ENCODE measurements around the gene DDX46. TPM values are rescaled to one million over a fixed set of nuclear protein-coding genes. Genes with fewer than 3 reads are reported as not detected.
"Not testable (repeated sequence)": the region's sequence is repeated elsewhere in the genome, so short reads cannot be mapped to it uniquely, and the experiment has no call there.

Gene DDX46
- polyA plus RNA-seq, 1 donor from 2014 or later, result 24.2 TPM

DNA sequence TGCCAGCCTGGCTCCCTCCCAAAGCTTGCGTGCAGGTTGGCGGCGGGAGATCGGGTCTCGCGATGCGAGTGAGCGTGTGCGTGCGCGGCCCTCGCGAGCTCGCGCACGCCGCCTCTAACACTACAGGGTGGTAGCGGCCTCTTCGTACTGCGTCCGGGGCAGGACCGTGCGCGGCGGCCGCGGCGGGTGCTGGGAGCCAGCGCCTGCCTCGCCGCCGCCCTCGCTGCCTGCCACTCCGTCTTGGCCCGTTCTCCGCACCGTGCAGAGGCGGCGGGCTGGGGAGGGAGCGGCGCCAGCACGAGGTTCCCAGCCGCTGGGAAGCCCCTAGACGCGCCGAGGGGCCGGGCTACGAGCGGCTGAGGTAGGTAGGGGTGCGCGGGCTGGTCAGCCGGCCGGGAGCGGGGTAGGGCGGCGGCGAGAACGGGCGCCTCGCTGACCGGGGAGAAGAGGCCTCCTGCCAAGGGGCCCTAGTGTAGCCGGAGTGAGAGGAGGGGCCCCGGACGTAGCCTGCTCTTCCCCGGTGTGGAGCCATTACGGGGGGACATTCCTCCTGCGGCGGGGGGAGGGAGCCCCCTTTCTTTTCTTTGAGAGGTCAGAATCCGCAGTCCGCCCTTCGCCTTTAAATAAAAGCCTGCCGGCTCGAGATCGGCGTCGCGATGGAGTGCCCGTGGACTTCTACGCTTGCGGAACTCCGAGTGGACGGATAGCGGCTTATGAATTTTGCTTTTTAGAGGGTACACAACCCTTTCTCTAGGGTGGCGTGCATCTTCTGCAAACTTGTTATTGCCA lies 87.5 kb downstream of the DDX46 start, which contains the start of gene C5orf24:
Gene C5orf24, plus strand, starts transcription at position 117 of the 789 bp plus-strand sequence. CDS start 8,933 bp downstream, outside the sequence.
- Mint-ChIP-seq H3K9me3 (no peaks in the 10 kb centered on the region), H3K36me3 (no peaks in the 10 kb centered on the region), H3K27ac (peak within 1 kb of the TSS; percentile 93), H3K4me1 (peaks cover 16 to 23% (median 19%) of the 10 kb centered on the region in 3 donors), H3K27me3 (no peaks in the 10 kb centered on the region), H3K4me3 (peak within 1 kb of the TSS; percentile 85 to 96 (median 89))

DNA sequence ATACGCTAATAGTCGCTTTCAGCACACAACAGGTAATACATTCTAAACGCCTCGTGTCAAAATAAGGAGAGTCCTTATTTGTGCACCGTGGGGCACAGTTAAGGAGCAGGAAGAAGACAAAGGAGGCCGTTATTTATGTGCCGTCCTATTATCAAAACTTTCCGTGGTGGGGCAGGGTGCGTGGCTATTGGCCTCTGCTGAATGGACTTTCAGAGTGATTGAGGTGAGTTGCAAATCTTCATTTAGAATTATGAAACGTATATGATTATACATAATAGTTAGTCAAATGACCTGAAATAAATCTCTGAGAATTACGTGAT lies 88.0 kb downstream of the DDX46 start:
- Mint-ChIP-seq H3K4me1 (peaks cover 16 to 25% (median 25%) of the 10 kb centered on the region in 3 donors), H3K27me3 (no peaks in the 10 kb centered on the region), H3K4me3 (peak overlapping the region; percentile 85 to 96 (median 89)), H3K36me3 (no peaks in the 10 kb centered on the region), H3K9me3 (no peaks in the 10 kb centered on the region), H3K27ac (peak overlapping the region; percentile 93)

DNA sequence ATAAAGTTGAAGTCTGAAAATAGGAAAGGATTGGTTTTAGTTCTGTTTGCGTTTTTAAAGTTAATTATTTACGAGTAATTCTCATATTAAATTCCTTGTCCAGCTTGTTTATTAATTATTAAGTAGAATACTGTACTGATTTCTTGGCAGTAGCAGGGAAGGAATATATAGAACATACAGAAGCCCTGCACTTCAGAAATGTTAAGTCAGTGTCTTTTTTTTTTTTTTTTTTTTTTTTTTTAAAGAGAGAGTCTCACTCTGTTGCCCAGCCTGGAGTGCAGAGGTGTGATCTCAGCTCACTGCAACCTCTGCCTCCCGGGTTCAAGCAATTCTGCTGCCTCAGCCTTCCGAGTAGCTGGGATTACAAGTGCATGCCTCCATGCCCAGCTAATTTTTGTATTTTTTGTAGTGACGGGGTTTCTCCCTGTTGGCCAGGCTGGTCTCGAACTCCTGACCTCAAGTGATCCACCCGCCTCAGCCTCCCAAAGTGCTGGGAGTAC lies 90.9 kb downstream of the DDX46 start:
- H3K27me3 Mint-ChIP-seq, H3K9me3 Mint-ChIP-seq, H3K27ac Mint-ChIP-seq, H3K36me3 Mint-ChIP-seq: not testable (repeated sequence)
- Mint-ChIP-seq H3K4me3 (peak overlapping the region in 2 of 4 donors; percentile 48 to 60), H3K4me1 (peaks cover 16 to 31% (median 27%) of the 10 kb centered on the region in 3 donors)

DNA sequence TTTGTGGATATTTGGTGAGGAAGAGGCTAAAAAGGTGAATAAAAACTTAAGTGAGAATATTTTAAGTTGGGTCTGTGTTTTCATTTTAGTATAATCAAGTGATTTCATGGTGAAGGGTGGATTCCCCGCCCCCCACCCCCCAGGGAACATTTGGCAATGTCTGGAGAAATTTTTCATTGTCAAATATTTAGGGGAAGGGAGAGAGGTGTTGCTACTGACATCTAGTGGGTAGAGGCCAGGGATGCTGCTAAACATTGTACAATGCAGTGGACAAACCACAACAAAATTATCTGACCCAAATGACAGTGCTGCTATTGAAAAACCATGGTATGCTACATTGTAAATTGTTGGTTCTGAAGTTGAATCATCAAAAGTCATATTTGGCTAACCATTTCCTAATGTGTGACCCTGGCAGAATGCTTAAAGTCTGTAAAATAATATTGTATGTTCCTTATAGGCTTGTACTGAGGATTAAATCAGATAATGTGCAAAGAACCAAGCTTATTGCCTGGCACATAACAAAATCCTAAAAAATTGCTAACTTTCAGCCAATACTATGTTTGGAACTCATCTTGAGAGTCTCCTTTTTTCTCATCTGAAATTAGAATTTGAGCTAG lies 92.8 kb downstream of the DDX46 start:
- H3K27me3 Mint-ChIP-seq, result no peaks in the 10 kb centered on the region
- H3K4me1 Mint-ChIP-seq, result peaks cover 9 to 33% (median 20%) of the 10 kb centered on the region in 3 donors
- no peaks in the 10 kb centered on the region for H3K9me3 Mint-ChIP-seq
- peak overlapping the region in 1 of 3 donors; percentile 36 for H3K27ac Mint-ChIP-seq
- H3K4me3 Mint-ChIP-seq, result no peak overlapping the region
- H3K36me3 Mint-ChIP-seq, result no peaks in the 10 kb centered on the region

DNA sequence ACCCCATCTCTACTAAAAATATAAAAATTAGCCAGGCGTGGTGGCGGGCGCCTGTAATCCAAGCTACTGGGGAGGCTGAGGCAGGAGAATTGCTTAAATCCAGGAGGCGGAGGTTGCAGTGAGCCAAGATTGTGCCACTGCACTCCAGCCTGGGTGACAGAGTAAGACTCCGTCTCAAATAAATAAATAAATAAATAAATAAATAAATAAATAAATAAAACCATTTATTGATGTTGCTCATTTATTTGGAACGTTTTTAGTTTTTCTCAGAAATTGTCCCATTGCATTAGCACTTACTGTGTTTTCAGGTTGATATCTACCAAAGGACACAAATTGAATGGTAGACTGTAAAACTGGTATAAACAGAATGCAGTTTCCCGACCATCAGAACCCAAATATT lies 97.9 kb downstream of the DDX46 start:
- not testable (repeated sequence) for H3K27ac Mint-ChIP-seq, H3K9me3 Mint-ChIP-seq, H3K27me3 Mint-ChIP-seq, H3K36me3 Mint-ChIP-seq, H3K4me3 Mint-ChIP-seq
- peaks cover 0 to 16% (median 4%) of the 10 kb centered on the region in 3 donors for H3K4me1 Mint-ChIP-seq

DNA sequence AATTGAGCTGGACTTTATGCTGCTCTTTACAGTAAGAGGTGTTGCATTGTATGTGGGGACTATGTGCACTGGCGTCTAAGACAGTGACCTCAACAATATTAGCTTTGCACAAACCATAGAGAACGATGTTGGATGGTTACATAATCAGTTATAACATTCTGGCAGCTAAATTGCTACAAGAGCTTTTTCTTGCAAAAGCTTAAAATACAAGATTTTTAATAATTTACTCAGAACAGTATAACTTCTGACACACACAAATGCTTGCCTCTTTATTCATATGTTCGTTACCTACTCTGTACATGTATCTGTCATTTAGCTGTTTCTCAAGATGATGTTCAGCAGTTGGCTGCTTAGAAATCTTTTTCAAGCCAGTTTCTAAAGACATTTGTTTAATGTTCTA lies 98.8 kb downstream of the DDX46 start:
- no peak overlapping the region for H3K4me3 Mint-ChIP-seq
- H3K27me3 Mint-ChIP-seq, result no peaks in the 10 kb centered on the region
- H3K9me3 Mint-ChIP-seq, result no peaks in the 10 kb centered on the region
- peaks cover 4% of the 10 kb centered on the region for H3K36me3 Mint-ChIP-seq
- H3K27ac Mint-ChIP-seq, result no peak overlapping the region
- H3K4me1 Mint-ChIP-seq, result peaks cover 0 to 14% (median 4%) of the 10 kb centered on the region in 3 donors

DNA sequence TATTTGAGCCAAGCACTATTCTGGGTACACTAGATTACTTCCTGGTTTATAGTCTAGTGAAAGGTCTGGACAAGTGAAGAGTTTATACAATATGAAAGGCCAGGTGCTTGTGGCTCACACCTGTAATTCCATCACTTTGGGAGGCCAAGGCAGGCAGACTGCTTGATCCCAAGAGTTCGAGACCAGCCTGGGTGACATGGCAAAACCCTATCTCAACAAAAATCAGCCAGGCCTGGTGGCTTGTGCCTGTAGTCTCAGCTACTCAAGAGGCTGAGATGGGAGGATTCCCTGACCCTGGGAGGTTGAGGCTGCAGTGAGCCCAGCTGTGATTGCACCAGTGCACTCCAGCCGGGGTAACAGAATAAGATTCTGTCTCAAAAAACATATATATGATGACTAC lies 106.1 kb downstream of the DDX46 start:
- Mint-ChIP-seq H3K9me3 (no peaks in the 10 kb centered on the region), H3K36me3 (peaks cover 2% of the 10 kb centered on the region), H3K27ac (peak overlapping the region in 1 of 3 donors; percentile 51), H3K4me1 (peaks cover 2 to 4% (median 4%) of the 10 kb centered on the region in 3 donors), H3K4me3 (peak overlapping the region in 1 of 4 donors; percentile 13), H3K27me3 (no peaks in the 10 kb centered on the region)

DNA sequence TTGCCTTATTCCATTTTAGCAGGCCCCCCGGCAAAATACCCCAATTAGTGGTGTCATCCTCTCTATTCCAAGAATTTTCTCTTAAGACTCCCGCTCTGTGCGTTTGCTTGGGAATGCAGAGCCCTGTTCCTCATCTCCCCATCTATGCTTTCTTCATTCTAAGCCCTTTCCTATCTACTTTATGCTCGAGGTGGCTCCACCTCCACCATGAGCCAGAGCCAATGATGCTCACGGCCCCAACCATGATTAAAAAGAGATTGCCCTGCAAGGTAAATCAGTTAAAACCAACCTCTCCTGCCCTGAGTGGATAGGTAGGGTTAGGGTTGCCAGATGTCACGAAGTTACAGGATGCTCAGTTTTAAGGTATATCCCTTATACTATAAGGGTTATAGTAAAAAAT lies 114.9 kb downstream of the DDX46 start:
- peak overlapping the region; percentile 83 to 96 (median 94) for H3K27ac Mint-ChIP-seq
- H3K27me3 Mint-ChIP-seq, result no peaks in the 10 kb centered on the region
- peaks cover 20 to 34% (median 28%) of the 10 kb centered on the region in 3 donors for H3K4me1 Mint-ChIP-seq
- H3K36me3 Mint-ChIP-seq, result no peaks in the 10 kb centered on the region
- H3K4me3 Mint-ChIP-seq, result peak overlapping the region; percentile 93 to 98 (median 96)
- H3K9me3 Mint-ChIP-seq, result peaks cover 0 to 2% (median 0%) of the 10 kb centered on the region in 3 donors

DNA sequence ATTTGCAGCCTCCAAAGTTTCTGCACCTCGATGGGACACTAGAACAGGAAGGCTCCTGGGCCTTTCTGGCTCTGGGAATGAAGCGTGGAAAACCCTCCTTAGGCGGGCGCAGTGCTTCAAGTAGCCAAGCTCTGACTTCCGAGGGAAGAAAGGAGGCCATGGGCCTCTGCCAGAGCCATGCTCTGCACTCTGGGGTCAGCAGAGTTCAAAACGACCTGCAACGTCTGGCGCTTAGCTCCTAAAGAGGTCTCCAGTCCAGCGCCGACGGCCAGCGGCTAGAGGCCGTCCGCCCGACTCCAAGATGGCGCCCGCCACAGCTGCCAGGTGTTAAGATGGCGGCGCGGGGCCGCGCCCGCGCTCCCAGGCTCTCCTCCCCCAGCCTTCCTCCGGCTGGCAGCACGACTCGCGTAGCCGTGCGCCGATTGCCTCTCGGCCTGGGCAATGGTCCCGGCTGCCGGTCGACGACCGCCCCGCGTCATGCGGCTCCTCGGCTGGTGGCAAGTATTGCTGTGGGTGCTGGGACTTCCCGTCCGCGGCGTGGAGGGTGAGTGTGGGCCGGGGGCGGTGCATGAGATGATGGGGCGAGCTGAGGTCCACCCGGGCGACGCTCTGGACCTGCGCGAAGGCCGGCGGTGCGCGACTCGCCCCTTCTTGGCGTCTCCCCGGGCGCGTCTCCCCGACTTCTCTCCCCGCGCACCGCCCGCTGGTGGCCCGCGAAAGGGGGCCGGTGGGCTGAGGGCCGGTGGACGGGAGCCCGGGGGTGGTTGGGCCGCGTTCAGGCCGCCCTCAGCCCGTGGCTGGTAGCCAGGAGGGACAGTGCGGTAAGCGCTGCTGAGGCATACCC lies 115.6 kb downstream of the DDX46 start, which contains the start of gene TXNDC15:
Gene TXNDC15, plus strand, starts transcription at position 385 of the 844 bp plus-strand sequence. Its CDS starts 57 bp downstream, at position 442.
- H3K27ac Mint-ChIP-seq, result peak within 1 kb of the TSS; percentile 88 to 96 (median 94)
- peaks cover 0 to 2% (median 0%) of the 10 kb centered on the region in 3 donors for H3K9me3 Mint-ChIP-seq
- H3K27me3 Mint-ChIP-seq, result no peaks in the 10 kb centered on the region
- H3K36me3 Mint-ChIP-seq, result no peaks in the 10 kb centered on the region
- peak within 1 kb of the TSS; percentile 93 to 98 (median 96) for H3K4me3 Mint-ChIP-seq
- H3K4me1 Mint-ChIP-seq, result peaks cover 20 to 38% (median 31%) of the 10 kb centered on the region in 3 donors

DNA sequence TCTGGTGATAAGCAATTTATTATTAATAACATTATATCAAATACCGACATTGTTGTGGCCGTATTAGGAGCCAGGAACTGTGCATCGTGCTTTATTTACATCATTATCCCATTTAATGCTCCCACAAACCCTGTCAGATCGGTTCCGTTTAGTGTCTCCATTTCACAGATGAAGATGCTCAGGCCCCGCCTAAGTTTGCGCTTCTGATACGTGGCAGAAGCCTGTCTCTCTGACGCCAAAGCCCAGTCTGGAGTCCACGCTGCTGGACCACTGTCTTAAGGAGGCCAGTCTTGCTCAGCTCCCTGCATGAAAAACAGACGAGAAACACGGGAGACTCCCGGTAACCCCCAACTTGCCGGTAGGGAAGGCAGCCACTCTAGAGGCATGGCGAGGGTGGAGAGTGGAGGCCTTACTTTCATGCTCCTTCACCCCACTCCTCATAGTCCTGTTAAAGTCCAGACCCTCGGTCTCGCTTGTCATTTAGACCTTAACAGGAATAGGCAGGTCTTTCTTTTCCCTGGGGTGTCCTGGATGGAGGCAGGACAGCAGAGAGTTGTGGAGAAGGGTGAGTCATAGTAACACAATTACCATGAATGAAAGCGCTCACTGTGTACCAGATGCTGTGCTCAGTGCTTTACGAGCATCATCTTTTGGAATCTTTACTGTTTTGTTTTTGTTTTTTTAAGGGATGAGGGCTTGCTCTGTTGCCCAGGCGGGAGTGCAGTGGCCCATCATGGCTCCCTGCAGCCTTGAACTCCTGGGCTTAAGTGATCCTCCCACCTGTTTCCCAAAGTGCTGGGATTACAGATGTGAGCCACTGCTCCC lies 116.5 kb downstream of the DDX46 start:
- Mint-ChIP-seq H3K27ac (peak overlapping the region; percentile 88 to 96 (median 94)), H3K27me3 (no peaks in the 10 kb centered on the region), H3K4me1 (peaks cover 20 to 42% (median 34%) of the 10 kb centered on the region in 3 donors), H3K9me3 (peaks cover 0 to 2% (median 0%) of the 10 kb centered on the region in 3 donors), H3K4me3 (peak overlapping the region; percentile 93 to 98 (median 96)), H3K36me3 (no peaks in the 10 kb centered on the region)

DNA sequence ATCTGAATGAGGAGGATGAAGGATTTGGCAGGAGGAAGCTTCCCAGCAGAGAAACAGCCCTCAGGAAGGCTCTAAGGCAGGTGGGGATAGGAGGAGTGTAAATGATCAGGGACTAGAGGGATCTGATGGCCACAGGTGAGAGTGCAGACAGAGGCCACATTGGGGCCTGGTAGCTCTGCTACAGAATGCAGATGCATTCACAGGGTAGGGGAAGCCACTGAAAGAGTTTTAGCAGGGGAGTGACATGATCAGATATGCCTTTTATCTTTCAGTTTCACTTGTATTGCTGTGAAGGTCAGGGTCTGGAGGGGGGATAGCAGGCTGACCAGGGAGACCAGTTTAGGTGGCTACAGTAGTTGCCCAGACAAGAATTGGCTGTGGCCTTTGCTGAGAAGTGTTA lies 118.6 kb downstream of the DDX46 start:
- Mint-ChIP-seq H3K36me3 (no peaks in the 10 kb centered on the region), H3K27ac (peak overlapping the region; percentile 8 to 88 (median 27)), H3K4me3 (peak overlapping the region; percentile 10 to 97 (median 40)), H3K27me3 (no peaks in the 10 kb centered on the region), H3K4me1 (peaks cover 23 to 44% (median 38%) of the 10 kb centered on the region in 3 donors), H3K9me3 (peaks cover 0 to 2% (median 0%) of the 10 kb centered on the region in 3 donors)

DNA sequence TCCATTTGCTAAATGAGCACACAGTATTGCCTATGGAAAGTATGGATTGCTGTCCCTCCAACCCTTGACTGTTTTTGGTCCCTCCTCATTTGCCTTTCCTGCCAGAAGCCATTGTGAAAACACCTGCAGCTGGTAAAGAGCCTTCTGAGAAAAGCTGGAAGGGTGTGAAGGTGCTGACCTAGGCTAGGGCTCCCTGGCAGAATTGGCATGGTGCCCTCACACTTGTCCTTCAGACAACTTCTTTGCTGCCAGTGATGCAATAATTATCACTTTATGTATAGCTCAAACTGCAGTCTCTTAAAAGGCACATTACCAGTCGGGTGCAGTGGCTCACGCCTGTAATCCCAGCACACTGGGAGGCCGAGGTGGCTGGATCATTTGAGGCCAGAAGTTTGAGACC lies 119.8 kb downstream of the DDX46 start:
- Mint-ChIP-seq H3K36me3 (no peaks in the 10 kb centered on the region), H3K4me3 (peak overlapping the region in 2 of 4 donors; percentile 10 to 57), H3K27ac (peak overlapping the region in 2 of 3 donors; percentile 13 to 82), H3K9me3 (peaks cover 0 to 2% (median 0%) of the 10 kb centered on the region in 3 donors), H3K4me1 (peaks cover 23 to 42% (median 37%) of the 10 kb centered on the region in 3 donors), H3K27me3 (no peaks in the 10 kb centered on the region)

DNA sequence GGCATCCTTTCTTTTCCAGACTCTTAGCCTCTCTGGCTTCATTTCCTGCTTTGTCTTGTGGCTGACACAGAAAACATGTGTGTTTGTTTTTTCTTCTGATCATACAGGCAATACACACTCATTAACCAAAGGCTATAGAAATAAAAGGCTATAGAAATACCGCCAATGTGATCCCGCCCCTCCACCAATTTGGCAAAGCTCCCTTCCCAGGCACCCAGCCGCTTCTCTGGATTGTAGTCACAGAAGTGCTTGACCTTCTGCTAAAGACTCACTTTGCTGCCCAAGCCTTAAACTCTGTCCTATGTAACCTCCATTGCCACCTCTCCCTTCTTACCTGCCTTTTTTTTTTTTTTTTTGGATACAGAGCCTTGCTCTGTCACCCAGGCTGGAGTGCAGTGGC lies 120.9 kb downstream of the DDX46 start:
- Mint-ChIP-seq H3K4me1 (peaks cover 20 to 38% (median 34%) of the 10 kb centered on the region in 3 donors), H3K4me3 (peak overlapping the region in 1 of 4 donors; percentile 45), H3K9me3 (no peaks in the 10 kb centered on the region), H3K27me3 (no peaks in the 10 kb centered on the region), H3K27ac (peak overlapping the region in 1 of 3 donors; percentile 24), H3K36me3 (no peaks in the 10 kb centered on the region)

All from IgD-negative memory B cell (primary cell).